D721Med (cell line): ENCODE measurements around the gene LHFPL6.

Experiments used
- DNase-seq: peaks from one replicate; pipeline ENCODE4 v3.0.0; 2011; ENCODE audit warnings: low spot score; ENCODE audit not compliant: insufficient read length
- FAIRE-seq: peaks from 2 replicates; lab custom pipeline; 2011; peaks lifted over from hg19 to GRCh38; lab: Jason Lieb, UNC
- CTCF ChIP-seq: IDR thresholded peaks from 2 replicates; pipeline ENCODE4 v1.5.1; 2012; ENCODE audit warnings: mild to moderate bottlenecking, control low read depth; ENCODE audit not compliant: insufficient read depth; ENCODE audit errors: missing control alignments

The LHFPL6 gene

GRCh38 chr13:39484506-39485313 is 118.3 kb downstream of the LHFPL6 start:
- TF ChIP-seq CTCF = no peak
- no peak for FAIRE-seq
- DNase-seq = no peak

- no peak for TF ChIP-seq CTCF
- no peak for DNase-seq
- no peak for FAIRE-seq
These were observed 119.7 kb downstream of the LHFPL6 start for GRCh38 chr13:39483326-39483725.

GRCh38 chr13:39481491-39481890 is 121.5 kb downstream of the LHFPL6 start:
- no peak for TF ChIP-seq CTCF
- FAIRE-seq = no peak
- DNase-seq = no peak

GRCh38 chr13:39474600-39474999 is 128.4 kb downstream of the LHFPL6 start:
- DNase-seq (no peak), FAIRE-seq (no peak)
- TF ChIP-seq CTCF = no peak

GRCh38 chr13:39469676-39470075 is 133.3 kb downstream of the LHFPL6 start:
- TF ChIP-seq CTCF = no peak
- FAIRE-seq = no peak
- DNase-seq = no peak

- FAIRE-seq = no peak
- DNase-seq = no peak
- no peak for TF ChIP-seq CTCF
These were observed 134.7 kb downstream of the LHFPL6 start for GRCh38 chr13:39468306-39468705.

GRCh38 chr13:39463611-39464010 is 139.4 kb downstream of the LHFPL6 start:
- TF ChIP-seq CTCF = no peak
- FAIRE-seq (no peak), DNase-seq (no peak)
